Measurements from ENCODE around the gene MGA.

The MGA gene

DNA sequence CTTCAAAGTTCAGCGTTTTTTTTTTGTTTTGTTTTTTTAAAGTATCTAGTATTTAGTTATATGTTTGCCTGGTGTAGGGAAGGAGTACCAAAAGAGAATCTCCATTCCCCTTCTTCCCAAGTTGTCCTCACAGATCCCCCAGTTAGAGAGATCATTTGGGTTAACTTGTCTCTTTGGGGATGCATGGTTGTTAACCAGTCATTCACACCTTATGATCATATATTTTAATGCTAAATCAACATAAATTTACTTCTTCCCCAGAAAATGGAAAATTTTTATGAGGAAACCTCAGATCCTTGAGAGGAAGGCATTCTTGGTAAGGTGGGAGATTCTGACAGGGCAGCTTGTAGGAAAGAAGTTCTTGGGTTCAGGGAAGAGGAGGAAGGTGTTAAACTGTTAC, 1.5 kb upstream of the MGA start:
- no peak for DNase-seq (ENCODE audit: low spot score)

DNA sequence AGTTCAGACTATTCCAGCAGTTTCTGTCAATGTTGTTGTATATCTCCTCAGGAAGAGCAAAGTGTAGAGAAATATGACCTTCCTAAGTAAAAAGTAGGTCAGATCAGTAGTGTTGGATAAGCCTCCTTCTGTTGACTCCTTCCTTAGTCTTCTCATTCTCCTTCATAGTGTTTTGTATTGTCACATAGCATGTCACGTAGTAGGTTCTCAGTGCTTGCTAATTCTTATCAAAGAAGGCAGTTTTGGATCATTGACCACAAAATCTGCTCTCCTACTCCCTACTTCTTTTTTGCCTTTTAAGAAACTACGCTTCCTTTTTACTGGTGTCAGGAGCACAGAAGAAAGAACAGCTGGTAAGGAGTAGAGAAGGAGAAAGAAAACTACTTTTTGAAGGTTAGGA, 1.0 kb upstream of the MGA start:
- no peak for DNase-seq (ENCODE audit: low spot score)

DNA sequence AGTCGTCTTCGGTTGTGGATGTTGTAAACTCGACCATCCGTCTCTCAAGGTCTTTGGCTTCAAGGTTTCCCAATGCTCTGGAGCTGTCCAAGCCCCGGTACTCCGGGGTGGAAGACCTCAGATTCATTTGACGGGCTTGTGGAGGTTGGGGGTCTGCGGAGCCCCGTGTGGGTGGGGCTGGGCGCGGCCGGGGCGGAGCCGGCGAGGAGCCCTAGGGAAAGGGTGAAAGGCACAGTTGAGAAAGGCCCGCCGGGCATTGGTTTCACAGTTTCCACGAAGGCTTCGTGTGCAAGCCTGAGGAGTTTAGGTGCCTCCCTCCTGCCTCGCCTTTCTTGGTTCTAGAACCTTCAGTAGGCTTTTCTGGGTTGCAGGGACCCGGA, 360 bp upstream of the MGA start:
- DNase-seq (ENCODE audit: low spot score) = no peak

DNA sequence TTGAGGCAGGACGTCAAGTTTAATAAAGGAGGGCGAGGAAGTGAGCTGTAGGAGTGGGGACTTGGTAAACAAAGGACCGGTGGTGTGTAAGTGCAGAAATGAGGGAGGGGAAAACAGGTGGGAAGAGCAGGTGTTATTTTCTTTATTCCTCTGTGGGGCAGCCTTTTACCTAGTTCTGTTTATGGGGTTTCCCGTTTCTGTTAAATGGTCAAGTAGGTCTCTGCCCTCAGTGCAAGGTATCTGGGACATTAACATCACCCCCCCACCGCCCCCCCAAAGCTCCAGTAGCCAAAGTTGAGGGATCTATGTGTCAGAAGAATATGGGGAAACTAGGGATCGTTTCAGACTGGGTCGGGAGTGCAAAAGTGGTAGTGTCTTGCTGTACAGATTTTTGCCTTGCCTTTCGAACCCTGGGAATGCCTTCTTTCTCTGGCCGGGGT, 893 bp downstream of the MGA start:
- DNase-seq (ENCODE audit: low spot score) = no peak

DNA sequence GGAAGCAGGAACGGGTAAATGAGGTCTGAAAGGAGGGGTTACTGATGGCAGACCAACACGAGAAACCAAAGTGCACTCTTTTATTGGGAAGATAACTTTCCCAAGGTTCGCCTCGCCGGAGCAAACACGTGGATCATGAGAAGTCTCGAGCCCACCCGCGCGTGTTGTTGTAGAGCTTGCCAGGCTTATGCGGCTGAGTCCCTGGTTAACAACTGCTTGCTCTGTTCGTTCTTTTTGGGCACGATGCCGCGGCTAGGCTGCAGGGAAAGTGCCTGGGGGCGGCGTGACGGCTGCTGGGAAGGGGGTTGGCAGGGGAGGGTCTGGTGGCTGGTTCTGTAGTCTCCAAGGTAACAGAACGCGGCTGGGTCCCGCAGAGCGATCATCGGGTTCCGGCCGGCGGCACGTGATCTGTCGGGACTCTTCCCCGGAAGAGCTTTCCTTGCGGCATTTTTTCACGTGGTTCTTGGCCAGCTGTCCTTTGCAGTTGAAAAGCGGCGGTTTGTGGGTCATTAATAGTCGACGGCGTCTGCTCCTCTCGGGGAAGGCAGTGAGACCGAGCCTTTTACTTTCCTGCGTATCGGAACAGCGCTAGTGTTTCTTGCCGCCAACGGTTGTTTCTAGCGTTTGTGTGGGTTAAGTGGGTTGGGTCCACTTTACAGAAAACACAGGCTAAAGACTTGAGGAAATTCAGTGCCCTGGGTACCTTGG, 1.5 kb downstream of the MGA start:
- DNase-seq (ENCODE audit: low spot score) = peak; percentile 91

DNA sequence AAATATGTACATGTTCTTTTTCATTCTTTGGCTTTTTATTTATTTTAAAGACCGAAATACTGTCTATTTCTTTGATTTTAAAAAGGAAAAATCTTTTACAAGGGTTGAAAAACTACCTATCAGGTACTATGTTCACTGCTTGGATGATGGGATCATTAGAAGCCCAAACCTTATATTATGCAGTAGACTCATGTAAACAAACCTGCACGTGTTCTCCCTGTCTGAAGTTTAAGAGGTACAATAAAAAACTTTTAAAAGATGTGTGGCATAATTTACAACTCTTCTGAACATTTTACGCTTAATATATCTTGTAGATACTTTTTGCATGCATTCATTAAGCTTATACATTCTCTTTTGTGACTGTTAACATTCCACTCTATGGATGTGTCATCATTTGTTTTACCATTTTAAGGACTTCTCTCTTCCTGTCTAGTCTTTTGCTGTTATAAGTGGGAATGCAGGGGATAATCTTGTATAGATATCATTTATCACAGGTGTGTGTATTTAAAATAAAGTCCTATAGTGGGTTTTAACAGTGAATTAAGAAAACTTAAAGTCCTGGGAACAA, 6.2 kb downstream of the MGA start:
- DNase-seq (ENCODE audit: low spot score) = no peak

DNA sequence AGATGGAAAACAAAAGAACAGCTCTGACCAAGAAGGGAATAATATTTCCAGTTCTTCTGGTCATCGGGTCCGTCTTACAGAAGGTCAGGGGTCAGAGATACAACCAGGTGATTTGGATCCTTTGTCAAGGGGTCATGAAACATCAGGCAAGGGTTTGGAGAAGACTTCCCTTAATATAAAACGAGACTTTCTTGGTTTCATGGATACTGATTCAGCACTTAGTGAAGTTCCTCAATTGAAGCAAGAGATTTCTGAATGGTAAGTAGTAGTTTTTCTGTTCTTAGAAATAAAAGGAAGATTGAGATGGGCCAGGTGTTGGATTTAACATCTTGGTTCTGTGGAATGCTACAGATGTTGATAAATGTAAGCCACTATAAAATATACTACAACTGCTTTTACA, 9.5 kb downstream of the MGA start:
- DNase-seq (ENCODE audit: low spot score) = no peak

DNA sequence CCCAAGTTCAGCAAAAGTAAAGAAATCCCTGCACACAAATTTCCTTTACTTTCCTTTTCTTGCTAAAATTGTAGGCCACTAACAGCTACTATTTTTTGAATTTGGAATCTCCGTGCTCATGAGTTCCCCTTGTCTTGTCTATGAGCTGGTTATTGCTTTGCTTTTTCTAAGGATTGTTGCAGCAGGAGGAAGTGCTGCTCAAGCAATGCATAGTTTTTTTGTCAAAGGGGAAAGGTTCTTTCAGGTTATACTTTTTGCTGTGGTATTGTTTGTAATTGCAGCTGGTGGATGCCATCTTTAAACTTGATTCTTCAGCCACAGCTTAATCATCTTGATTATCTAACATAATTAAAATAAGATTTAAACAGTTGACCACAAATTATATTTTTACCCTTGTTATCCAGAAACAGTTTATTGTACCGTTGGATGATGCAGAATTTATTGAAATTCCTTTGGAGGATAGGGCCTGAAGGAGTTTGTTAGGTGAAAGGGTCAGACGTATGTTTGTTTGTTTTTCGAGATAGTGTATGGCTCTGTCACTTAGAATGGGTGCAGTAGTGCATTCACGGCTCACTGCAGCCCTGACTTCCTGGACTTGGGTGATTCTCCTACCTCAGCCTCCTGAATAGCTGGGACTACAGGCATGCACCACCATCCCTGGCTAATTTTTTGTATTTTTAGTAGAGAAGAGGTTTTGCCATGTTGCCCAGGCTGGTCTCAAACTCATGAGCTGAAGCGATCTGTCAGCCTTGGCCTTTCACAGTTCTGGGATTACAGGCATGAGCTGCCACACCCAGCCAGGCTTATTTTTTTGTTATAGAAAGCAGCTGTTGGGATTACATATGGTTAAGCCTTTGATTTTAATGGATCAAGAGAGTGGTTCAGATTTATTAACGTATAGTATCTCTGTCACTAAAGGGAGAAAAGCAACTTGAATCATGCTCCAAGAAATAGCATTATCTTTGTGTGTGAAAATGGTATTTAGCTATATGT, 11.7 kb downstream of the MGA start:
- no peak for DNase-seq (ENCODE audit: low spot score)

DNA sequence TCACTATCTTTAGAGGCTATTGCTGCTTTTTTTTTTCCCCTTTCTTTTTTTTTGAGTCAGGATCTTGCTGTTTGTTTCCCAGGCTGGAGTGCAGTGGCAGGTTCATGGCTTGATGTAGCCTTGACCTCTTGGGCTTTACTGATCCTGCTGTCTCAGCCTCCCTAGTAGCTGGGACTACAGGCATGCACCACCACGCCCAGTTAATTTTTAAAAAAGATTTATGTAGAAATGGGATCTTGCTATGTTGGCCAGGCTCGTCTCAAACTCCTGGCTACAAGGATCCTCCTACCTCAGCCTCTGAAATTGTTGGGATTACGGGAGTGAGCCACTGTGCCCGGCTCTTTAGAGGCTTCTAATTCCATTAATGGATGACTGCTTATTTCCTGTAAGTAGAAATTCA, 15.1 kb downstream of the MGA start:
- DNase-seq (ENCODE audit: low spot score) = no peak

DNA sequence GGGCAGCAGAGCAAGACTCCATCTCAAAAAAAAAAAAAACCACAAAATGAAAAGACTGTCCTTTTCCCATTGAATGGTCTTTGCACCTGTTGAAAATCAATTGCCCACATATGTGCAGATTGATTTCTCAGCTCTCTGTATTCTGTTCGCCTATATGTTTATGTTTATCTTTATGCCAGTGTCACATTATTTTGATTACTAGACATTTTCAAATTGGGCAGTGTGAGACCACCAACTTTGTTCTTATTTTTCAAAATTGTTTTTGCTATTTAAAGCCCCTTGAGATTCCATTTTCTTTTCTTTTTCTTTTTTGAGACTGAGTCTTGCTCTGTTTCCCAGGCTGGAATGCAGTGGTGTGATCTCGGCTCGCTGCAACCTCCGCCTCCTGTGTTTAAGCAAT, 18.5 kb downstream of the MGA start:
- no peak for DNase-seq (ENCODE audit: low spot score)

DNA sequence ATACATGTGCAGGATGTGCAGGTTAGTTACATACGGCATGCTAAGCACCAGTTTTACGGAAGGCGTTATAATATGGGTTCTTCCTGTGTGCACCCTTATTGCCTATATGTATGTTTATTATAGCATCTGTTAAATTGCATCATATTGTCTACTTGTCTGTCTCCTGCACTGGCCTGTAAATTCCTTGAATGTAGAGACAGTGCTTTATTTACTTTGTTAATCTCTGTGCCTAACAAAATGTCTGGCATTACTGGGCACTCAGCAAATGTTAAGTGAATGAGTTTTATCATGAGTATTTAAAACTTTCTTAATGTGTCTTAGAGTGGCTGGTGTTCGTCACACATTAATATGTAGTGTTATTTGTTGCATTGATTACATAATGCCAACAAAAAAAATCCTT, 23.8 kb downstream of the MGA start:
- DNase-seq (ENCODE audit: low spot score) = no peak

DNA sequence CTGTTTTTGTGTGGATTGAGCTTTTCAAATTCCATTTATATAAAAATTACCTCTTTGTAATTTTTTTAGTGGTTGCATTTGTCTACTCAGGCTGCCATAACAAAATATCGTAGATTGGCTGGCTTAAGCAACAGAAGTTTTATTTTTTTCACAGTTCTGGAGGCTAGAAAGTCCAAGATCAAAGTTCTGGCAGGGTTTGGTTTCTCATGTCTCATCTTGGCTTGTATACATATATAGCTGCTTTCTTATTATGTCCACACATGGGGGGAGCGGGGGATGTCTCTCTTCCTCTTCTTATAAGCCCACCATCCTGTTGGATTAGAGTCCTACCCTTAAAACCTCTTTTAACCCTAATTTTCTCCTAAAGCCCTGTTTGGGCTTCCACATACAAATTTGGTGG, 28.5 kb downstream of the MGA start:
- DNase-seq (ENCODE audit: low spot score) = no peak

DNA sequence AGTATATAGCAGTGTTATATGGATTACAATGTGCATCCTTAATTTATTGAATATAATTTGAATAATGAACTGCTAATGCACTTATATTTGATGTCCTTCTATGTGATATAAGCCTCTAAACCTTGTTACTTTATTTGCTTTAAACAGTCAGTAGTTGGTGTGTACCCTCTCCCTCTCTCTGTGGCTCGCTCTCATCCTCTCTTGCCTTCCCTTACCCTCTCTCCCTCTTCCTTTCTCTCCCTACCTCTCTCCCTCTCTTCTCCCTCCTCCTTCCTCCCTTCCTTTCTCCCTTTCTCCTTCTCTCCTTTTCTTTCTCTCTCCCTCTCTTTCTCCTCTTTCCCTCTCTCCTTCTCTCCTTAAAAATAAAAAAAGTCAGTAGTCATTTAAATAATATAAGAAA, 28.9 kb downstream of the MGA start:
- no peak for DNase-seq (ENCODE audit: low spot score)

DNA sequence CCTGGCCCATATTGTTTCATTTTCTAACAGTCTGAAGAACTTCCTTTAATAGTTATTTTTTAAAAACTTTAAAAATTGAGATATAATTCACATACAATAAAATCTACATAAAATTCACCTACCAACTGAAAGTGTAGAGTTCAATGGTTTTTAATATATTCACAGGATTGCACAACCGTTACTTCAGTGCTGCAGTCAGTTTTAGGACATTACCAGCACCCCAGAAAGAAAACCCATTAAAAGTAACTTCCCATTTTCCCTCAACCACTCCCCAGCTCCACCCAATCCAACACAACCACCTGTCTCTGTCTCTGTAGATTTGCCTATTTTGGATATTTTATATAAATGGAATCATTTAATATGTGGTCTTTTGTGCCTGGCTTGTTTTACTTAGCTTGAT, 29.6 kb downstream of the MGA start:
- DNase-seq (ENCODE audit: low spot score) = no peak

DNA sequence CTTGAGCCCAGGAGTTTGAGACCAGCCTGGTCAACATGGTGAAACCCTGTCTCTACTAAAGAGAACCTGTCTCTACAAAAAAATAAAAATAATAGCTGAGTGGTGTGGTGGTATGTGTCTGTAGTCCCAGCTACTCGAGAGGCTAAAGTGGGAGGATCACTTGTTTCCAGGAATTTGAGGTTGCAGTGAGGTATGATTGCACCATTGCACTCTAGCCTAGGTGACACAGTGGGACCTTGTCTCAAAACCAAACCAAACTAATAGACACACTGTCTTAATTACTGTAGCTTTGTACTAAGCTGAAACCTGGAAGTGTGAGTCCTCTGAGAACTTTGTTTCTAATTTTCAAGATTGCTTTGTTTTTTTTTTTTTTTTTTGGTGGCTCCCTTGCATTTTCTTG, 30.4 kb downstream of the MGA start:
- no peak for DNase-seq (ENCODE audit: low spot score)

DNA sequence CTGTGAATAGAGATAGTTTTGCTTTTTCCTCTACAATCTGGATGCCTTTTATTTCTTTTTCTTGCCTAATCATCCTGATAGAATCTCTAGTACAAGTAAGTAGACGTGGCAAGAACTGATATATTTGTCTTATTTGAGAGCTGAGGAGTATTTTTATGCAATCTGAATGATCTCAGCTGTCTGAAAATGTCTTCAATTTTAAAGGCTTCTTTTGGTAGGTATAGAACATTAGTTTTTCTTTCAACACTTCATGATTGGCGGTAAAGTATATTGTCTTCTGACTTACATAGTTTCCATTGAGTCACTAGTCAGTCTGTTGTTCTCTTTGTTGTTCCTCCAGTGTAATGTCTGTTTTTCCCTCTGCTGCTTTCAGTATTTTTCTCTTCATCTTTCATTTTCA, 31.3 kb downstream of the MGA start:
- DNase-seq (ENCODE audit: low spot score) = no peak

DNA sequence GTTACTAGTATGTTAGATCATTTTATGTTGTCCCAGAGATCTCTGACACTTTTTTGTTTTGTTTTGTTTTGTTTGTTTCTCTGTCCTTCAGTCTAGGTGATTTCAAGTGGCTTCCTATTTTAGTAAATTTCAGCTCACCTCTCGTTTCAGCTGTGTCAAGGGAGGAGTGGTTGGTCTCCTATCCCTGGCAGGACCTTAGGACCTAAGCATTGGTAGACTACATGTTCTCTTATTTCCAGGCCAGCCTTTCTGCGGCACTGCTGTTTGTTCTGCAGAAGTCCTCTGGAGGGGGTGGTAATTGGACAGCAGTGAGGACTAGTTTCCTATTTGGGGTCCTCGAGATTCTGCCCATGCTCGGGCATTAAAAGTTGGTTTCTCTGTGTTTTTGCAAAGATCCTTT, 31.8 kb downstream of the MGA start:
- no peak for DNase-seq (ENCODE audit: low spot score)

DNA sequence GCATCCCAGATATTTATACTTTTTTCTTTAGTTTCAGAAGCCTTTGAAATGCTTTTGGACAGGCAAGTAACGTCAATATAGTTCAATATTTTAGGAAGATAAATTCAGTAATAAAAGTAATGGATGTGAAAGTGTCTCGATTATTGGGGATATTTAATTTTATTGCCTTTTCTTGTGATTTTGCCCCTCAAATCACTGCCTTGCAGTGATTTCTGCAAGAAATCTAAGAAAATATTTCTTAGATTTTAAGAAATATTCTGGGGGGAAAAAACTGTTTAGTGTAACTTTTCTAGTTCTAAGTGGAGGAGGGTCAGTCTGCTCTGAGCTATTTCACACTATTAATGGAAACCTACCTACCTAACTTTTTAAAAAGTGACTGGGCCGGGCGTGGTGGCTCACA, 33.6 kb downstream of the MGA start:
- no peak for DNase-seq (ENCODE audit: low spot score)

DNA sequence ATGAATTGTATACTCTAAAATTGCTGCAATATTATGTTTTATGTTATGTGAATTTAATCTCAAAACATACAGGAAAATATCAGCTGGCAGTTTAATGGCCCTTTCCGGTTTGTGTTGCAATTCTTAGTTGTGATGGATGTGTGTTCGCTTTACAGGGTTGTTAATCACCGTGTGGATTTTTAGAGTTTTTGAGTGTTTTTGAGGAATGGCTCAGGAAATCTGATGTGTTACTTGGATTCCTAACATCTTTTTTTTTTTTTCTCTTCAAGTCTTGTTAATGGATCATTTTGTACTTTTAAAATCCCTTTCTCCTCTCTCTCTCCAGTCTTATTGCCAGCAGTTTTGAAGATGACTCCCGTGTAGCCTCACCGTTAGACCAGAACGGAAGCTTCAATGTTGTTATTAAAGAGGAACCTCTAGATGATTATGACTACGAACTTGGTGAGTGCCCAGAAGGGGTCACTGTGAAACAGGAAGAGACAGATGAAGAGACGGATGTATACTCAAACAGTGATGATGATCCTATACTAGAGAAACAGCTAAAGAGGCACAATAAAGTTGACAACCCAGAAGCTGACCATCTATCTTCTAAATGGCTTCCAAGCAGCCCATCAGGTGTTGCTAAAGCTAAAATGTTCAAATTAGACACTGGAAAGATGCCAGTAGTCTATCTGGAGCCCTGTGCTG, 35.7 kb downstream of the MGA start:
- DNase-seq (ENCODE audit: low spot score) = peak; percentile 37

DNA sequence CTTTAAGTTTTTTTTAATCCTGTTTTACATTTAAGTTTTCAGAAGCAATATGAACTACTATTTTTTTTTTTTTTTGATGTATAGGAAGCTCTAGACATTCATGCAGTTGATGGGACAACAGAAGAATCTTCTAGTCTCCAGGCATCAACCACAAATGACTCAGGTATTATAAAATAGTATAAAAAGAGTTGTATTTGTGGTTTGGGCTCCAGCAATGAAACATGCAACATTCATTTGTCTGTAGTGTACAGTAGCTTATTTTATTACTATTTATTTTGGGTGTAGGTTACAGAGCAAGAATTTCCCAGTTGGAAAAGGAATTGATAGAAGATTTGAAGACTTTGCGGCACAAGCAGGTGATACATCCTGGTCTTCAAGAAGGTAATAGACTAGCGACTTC, 38.6 kb downstream of the MGA start:
- no peak for DNase-seq (ENCODE audit: low spot score)

DNA sequence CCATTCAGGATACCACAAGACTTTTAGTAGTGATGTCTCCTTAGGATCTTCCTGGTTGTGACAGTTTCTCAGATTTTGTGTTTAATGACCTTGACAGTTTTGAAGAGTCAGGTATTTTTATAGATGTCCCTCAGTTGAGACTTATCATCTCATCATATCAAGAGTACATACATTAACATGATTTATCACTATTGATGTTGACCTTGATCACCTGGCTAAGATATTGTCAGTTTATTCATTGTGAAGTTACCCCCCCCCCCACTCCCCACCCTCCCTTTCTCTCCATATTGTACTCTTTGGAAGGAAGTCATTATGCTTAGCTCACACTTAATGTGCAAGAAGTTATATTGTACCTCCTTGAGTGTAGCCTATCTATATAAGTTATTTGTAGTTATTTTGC, 42.9 kb downstream of the MGA start:
- no peak for DNase-seq (ENCODE audit: low spot score)

DNA sequence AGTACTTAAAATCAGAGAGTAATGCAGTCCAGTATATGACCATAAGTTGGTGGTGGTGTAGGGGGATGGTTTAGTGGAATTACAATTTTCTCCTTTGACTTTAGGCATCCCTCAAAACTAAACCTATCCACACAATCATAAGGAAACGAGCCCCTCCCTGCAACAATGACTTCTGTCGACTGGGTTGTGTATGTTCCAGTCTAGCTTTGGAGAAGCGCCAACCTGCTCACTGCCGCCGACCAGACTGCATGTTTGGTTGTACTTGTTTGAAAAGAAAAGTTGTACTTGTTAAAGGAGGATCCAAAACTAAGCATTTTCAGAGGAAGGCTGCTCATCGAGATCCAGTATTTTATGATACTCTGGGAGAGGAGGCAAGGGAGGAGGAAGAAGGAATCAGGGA, 52.8 kb downstream of the MGA start:
- DNase-seq (ENCODE audit: low spot score) = peak; percentile 68

DNA sequence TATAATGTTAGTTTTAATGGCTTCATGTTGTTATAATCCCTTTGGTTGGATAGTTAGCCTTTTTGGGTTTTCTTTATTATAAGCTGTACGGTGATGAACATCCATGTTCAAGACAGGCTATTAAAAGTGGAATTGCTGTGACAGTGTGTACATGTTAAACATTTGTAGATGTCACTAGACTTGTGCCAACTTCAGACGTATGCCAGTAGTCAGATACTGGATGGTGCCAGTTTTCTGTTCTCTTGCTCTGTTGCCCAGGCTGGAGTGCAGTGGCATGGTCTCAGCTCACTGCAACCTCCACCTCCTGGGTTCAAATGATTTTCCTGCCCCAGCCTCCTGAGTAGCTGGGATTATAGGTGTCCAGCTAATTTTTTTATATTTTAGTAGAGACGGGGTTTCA, 54.1 kb downstream of the MGA start:
- no peak for DNase-seq (ENCODE audit: low spot score)

All from Ammon's horn (tissue), 1 donor.